H9 (cell line): ENCODE data around the gene CFDP1. TPM values are rescaled to one million over a fixed set of nuclear protein-coding genes. Genes with fewer than 3 reads are reported as not detected.

Experiments
- DNase-seq: peaks from one replicate; pipeline ENCODE4 v3.0.0-alpha.2; 2017
- H2AFZ ChIP-seq: one replicate; pipeline ENCODE4 v1.6.1; 2013; ENCODE audit warnings: mild to moderate bottlenecking, low read length, control low read depth, moderate library complexity
- H2AK5ac ChIP-seq: 2 replicates; pipeline ENCODE4 v1.6.1; 2013; ENCODE audit warnings: low read length, control low read depth, mixed read lengths; ENCODE audit not compliant: insufficient read length
- H2BK120ac ChIP-seq: one replicate; pipeline ENCODE4 v1.6.1; 2013; ENCODE audit warnings: low read depth, mild to moderate bottlenecking, low read length, control low read depth, inconsistent platforms; ENCODE audit not compliant: poor library complexity, severe bottlenecking
- H2BK12ac ChIP-seq: 2 replicates; pipeline ENCODE4 v1.6.1; 2013; ENCODE audit warnings: low read length, control low read depth, mixed read lengths, low read depth; ENCODE audit not compliant: insufficient read length
- H2BK15ac ChIP-seq: 2 replicates; pipeline ENCODE4 v1.6.1; 2013; ENCODE audit warnings: low read depth, low read length, control low read depth
- H2BK20ac ChIP-seq: one replicate; pipeline ENCODE4 v1.6.1; 2013; ENCODE audit warnings: low read depth, mild to moderate bottlenecking, low read length, control low read depth, inconsistent platforms; ENCODE audit not compliant: poor library complexity, severe bottlenecking
- H2BK5ac ChIP-seq: 2 replicates; pipeline ENCODE4 v1.6.1; 2013; ENCODE audit warnings: low read length, control low read depth, mixed read lengths; ENCODE audit not compliant: insufficient read length
- H3K14ac ChIP-seq: 2 replicates; pipeline ENCODE4 v1.6.1; 2013; ENCODE audit warnings: low read length, control low read depth; ENCODE audit not compliant: insufficient read depth
- H3K18ac ChIP-seq: 2 replicates; pipeline ENCODE4 v1.6.1; 2013; ENCODE audit warnings: low read depth, mild to moderate bottlenecking, mixed read lengths, low read length, control low read depth; ENCODE audit not compliant: insufficient read length
- H3K23ac ChIP-seq: 2 replicates; pipeline ENCODE4 v1.6.1; 2013; ENCODE audit warnings: low read length, control low read depth, mixed read lengths, low read depth; ENCODE audit not compliant: insufficient read length
- H3K23me2 ChIP-seq: 2 replicates; pipeline ENCODE4 v1.6.1; 2013; ENCODE audit warnings: low read depth, mild to moderate bottlenecking, mixed read lengths, low read length, control low read depth; ENCODE audit not compliant: insufficient read length, poor library complexity, severe bottlenecking
- H3K27ac ChIP-seq: 2 replicates; pipeline ENCODE4 v1.5.1; 2013; ENCODE audit warnings: low read length, control low read depth, mixed read lengths, low read depth; ENCODE audit not compliant: insufficient read length
- H3K27me3 ChIP-seq: 2 replicates; pipeline ENCODE4 v1.6.1; 2013; ENCODE audit warnings: low read length, control low read depth, inconsistent platforms; ENCODE audit not compliant: insufficient read depth
- H3K4ac ChIP-seq: 2 replicates; pipeline ENCODE4 v1.6.1; 2013; ENCODE audit warnings: low read depth, mild to moderate bottlenecking, control low read depth, inconsistent platforms, low read length, moderate library complexity
- H3K4me1 ChIP-seq: 2 replicates; pipeline ENCODE4 v1.6.1; 2013; ENCODE audit warnings: low read length, control low read depth, inconsistent platforms; ENCODE audit not compliant: insufficient read depth
- H3K4me2 ChIP-seq: 2 replicates; pipeline ENCODE4 v1.6.1; 2013; ENCODE audit warnings: low read length, control low read depth, mixed read lengths; ENCODE audit not compliant: insufficient read length, insufficient read depth
- H3K56ac ChIP-seq: 2 replicates; pipeline ENCODE4 v1.6.1; 2013; ENCODE audit warnings: low read depth, mild to moderate bottlenecking, mixed read lengths, low read length, control low read depth; ENCODE audit not compliant: insufficient read length
- H3K79me1 ChIP-seq: 2 replicates; pipeline ENCODE4 v1.6.1; 2013; ENCODE audit warnings: low read depth, mild to moderate bottlenecking, moderate library complexity, low read length, control low read depth, inconsistent platforms; ENCODE audit not compliant: insufficient read depth, poor library complexity, severe bottlenecking
- H3K79me2 ChIP-seq: 2 replicates; pipeline ENCODE4 v1.6.1; 2013; ENCODE audit warnings: low read length, control low read depth, inconsistent platforms; ENCODE audit not compliant: insufficient read depth
- H3K9ac ChIP-seq: 2 replicates; pipeline ENCODE4 v1.6.1; 2013; ENCODE audit warnings: low read length, control low read depth, mixed read lengths; ENCODE audit not compliant: insufficient read length; ENCODE audit errors: extremely low read depth
- H3K9me3 ChIP-seq: one replicate; pipeline ENCODE4 v1.6.1; 2013; ENCODE audit warnings: low read depth, low read length, inconsistent platforms; ENCODE audit not compliant: control insufficient read depth
- H3T11ph ChIP-seq: one replicate; pipeline ENCODE4 v1.6.1; 2013; ENCODE audit warnings: mild to moderate bottlenecking, low read length, control low read depth, inconsistent platforms
- H4K20me1 ChIP-seq: one replicate; pipeline ENCODE4 v1.6.1; 2013; ENCODE audit not compliant: control insufficient read depth, insufficient read length, insufficient read depth
- H4K5ac ChIP-seq: 2 replicates; pipeline ENCODE4 v1.6.1; 2013; ENCODE audit warnings: low read depth, mild to moderate bottlenecking, mixed read lengths, low read length, control low read depth; ENCODE audit not compliant: insufficient read length
- H4K8ac ChIP-seq: replicated peaks from 2 replicates; pipeline ENCODE4 v1.6.1; 2013; ENCODE audit warnings: low read length, control low read depth, mixed read lengths, low read depth; ENCODE audit not compliant: insufficient read length
- H4K91ac ChIP-seq: 2 replicates; pipeline ENCODE4 v1.6.1; 2013; ENCODE audit warnings: low read depth, mild to moderate bottlenecking, moderate library complexity, mixed read lengths, low read length, control low read depth; ENCODE audit not compliant: insufficient read length
- H3K27ac Mint-ChIP-seq, 3 experiments: 2 replicates in 2 of 3; 3 replicates in 1 of 3; pipeline ENCODE4 v1.8.0; 2020 to 2021; ENCODE audit warnings: mixed read lengths in 3 of 3, mild to moderate bottlenecking in 1 of 3, moderate library complexity in 1 of 3
- H3K27me3 Mint-ChIP-seq: 2 replicates; pipeline ENCODE4 v1.8.0; 2021; ENCODE audit warnings: low read depth, mild to moderate bottlenecking, moderate library complexity, mixed read lengths
- H3K36me3 Mint-ChIP-seq, 3 experiments: 2 replicates in 2 of 3; 3 replicates in 1 of 3; pipeline ENCODE4 v1.8.0; 2020 to 2021; ENCODE audit warnings: low read depth in 3 of 3, mixed read lengths in 3 of 3; ENCODE audit not compliant: insufficient read depth in 1 of 3
- H3K4me1 Mint-ChIP-seq, 2 experiments: 2 replicates each; pipeline ENCODE4 v1.8.0; 2020; ENCODE audit warnings: mixed read lengths in 2 of 2
- H3K4me3 Mint-ChIP-seq, 2 experiments: 2 replicates in 1 of 2; 3 replicates in 1 of 2; pipeline ENCODE4 v1.8.0; 2020 to 2021; ENCODE audit warnings: mild to moderate bottlenecking in 2 of 2, mixed read lengths in 2 of 2, moderate library complexity in 1 of 2
- H3K9me3 Mint-ChIP-seq, 2 experiments: 2 replicates in 1 of 2; 3 replicates in 1 of 2; pipeline ENCODE4 v1.8.0; 2020; ENCODE audit warnings: mild to moderate bottlenecking in 2 of 2, mixed read lengths in 2 of 2, moderate library complexity in 1 of 2
- CTCF ChIP-seq: fragments of 200-600 bp; sonication (generic); conservative IDR thresholded peaks from 3 replicates; pipeline ENCODE4 v1.8.0; 2021; ENCODE audit warnings: antibody characterized with exemption, mild to moderate bottlenecking
- WGBS: extraction: QIAGEN DNeasy Blood & Tissue Kit; methylation state at CpG from one replicate; pipeline ENCODE4 v1.1.7; 2013; ENCODE audit warnings: missing lambda C conversion rate, low lambda C conversion rate, mixed read lengths; ENCODE audit not compliant: insufficient read length; ENCODE audit errors: extremely low coverage; 5-methylcytosine and 5-hydroxymethylcytosine counted together
- total RNA-seq: library from RNA; stranded (reverse); gene quantifications from 2 replicates; pipeline ENCODE4 v1.2.1, GENCODE V29; 2021

The CFDP1 gene
- total RNA-seq, 1 experiment from 2014 or later: 89.2 TPM

GRCh38 chr16:75343286-75343685, 90.0 kb downstream of the CFDP1 start:
- no peak for TF ChIP-seq CTCF
- H3K4me1 Mint-ChIP-seq: peaks cover 10 to 15% of the 10 kb centered on the region in 2 experiments

More at GRCh38 chr16:75343286-75343685, 90.0 kb downstream of the CFDP1 start:
- H3K9me3 ChIP-seq: no peaks in the 10 kb centered on the region
- Mint-ChIP-seq H3K4me3 (no peak overlapping the region), H3K27ac (no peak overlapping the region), H3K27me3 (no peaks in the 10 kb centered on the region), H3K9me3 (no peaks in the 10 kb centered on the region), H3K36me3 (peaks cover 0 to 15% (median 12%) of the 10 kb centered on the region in 3 experiments; a peak in 5 of 7 replicates)
- no peak overlapping the region for H4K91ac ChIP-seq
- no peak overlapping the region for H2BK12ac ChIP-seq
- H3K79me2 ChIP-seq: no peaks in the 10 kb centered on the region
- no peak overlapping the region for H4K8ac ChIP-seq
- H3K4me1 ChIP-seq: peaks cover 2% of the 10 kb centered on the region
- no peak overlapping the region for H2BK20ac ChIP-seq
- no peak overlapping the region for H2AFZ ChIP-seq
- H2BK15ac ChIP-seq: no peak overlapping the region
- H3K18ac ChIP-seq: no peak overlapping the region
- no peak overlapping the region for H3T11ph ChIP-seq
- no peak overlapping the region for H3K14ac ChIP-seq
- H4K20me1 ChIP-seq: no peaks in the 10 kb centered on the region
- H2AK5ac ChIP-seq: no peak overlapping the region
- H3K4me2 ChIP-seq: no peak overlapping the region
- H3K79me1 ChIP-seq: no peaks in the 10 kb centered on the region
- no peak overlapping the region for H3K56ac ChIP-seq
- H3K27ac ChIP-seq: no peak overlapping the region
- no peaks in the 10 kb centered on the region for H3K23me2 ChIP-seq
- no peak overlapping the region for H3K9ac ChIP-seq
- WGBS: no CpG with 5 or more reads among the region's 2 CpGs
- no peak overlapping the region for H3K4ac ChIP-seq
- no peak overlapping the region for H4K5ac ChIP-seq
- DNase-seq: no peak
- no peak overlapping the region for H2BK120ac ChIP-seq
- H2BK5ac ChIP-seq: no peak overlapping the region
- no peak overlapping the region for H3K23ac ChIP-seq
- H3K27me3 ChIP-seq: no peaks in the 10 kb centered on the region
